WI38 (cell line): ENCODE data around the gene EEF2.

Experiments
- H3K4me3 ChIP-seq: 2 replicates; pipeline ENCODE4 v1.5.1; 2011; ENCODE audit warnings: low read depth, mild to moderate bottlenecking, control low read depth, low read length
- CTCF ChIP-seq: IDR thresholded peaks from 2 replicates; pipeline ENCODE4 v1.5.1; 2012; ENCODE audit warnings: low read depth, mild to moderate bottlenecking, control low read depth, low read length

EEF2 gene

GRCh38 chr19:4018775-4019504 lies 33.7 kb upstream of the EEF2 start:
- no peak overlapping the region for H3K4me3 ChIP-seq
- TF ChIP-seq CTCF = no peak

- TF ChIP-seq CTCF = no peak
- no peak overlapping the region for H3K4me3 ChIP-seq
Measured at GRCh38 chr19:4018140-4018613, 32.9 kb upstream of the EEF2 start.

- TF ChIP-seq CTCF = no peak
- H3K4me3 ChIP-seq = no peak overlapping the region
Measured at GRCh38 chr19:4016903-4017638, 31.8 kb upstream of the EEF2 start.

GRCh38 chr19:4016486-4016885 lies 31.2 kb upstream of the EEF2 start:
- no peak overlapping the region for H3K4me3 ChIP-seq
- no peak for TF ChIP-seq CTCF

- TF ChIP-seq CTCF = no peak
- no peak overlapping the region for H3K4me3 ChIP-seq
Measured at GRCh38 chr19:4015705-4016402, 30.6 kb upstream of the EEF2 start.

GRCh38 chr19:4014541-4015491 lies 29.6 kb upstream of the EEF2 start:
- TF ChIP-seq CTCF = no peak
- H3K4me3 ChIP-seq = no peak overlapping the region
